GM21360 (cell line): Measurements from ENCODE around the gene LRRC53.

ENCODE experiments used
- ATAC-seq: cut with Tn5 transposase; IDR thresholded peaks from one replicate; pipeline ENCODE4 v1.9.1; 2021; ENCODE audit warnings: mild to moderate bottlenecking, moderate library complexity; ENCODE audit not compliant: unreplicated experiment

Gene LRRC53

DNA sequence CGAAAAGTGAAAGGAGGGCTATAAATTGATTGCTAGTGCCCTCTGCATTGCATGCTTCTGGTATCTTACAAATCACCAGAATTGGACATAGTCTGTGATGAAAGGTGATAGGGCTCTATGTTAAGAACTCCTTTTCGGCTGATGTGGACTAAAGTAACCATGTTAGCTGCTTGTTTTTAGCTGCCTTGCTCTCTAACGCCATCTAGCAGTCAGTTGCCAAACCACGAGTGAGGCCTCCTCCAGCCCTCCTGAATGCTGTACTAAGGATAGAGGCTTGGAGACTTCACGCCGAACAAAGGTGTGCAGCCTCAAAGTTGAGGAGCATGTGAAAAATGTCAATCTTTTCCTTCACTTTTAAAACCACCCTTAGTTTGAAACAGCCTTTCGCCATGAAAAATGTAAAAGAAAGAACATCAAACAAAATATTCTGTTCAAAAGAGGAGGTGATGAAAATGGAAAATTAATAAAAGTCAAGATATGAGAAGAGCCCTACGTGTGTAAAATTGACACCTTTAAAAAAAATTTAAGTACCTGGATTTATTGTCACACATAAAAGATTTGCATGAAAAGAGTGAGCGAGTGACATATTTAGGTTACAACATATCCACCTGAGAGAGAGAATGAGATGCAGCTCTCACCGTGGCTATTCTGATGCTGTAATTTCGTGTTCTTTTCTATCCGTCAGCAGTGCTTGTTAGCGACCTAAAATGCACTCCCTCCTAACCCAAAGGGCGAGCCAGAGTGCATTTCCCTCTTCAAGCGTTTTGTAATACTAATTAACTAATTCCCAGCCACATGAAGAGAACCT is 8.1 kb downstream of the LRRC53 start:
- peak; percentile 93 for ATAC-seq

DNA sequence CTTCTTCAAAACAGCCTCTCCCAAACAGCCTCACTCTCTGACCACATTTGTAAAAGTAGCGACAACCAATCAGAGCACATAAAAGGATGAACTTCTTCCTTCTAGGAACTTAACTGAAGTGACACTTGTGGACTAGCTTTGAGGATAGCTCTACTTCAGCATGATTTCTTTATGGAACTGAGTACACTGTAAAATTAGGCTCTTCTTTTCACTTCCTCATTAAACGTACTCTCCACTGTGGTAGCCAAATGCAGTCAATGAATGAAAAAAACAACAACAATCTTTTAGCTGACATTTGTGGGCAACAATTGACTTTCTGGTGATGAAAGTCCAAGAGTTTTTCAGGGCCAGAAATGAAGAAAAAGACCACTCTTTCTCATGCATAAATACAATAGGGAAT is 9.6 kb downstream of the LRRC53 start:
- peak; percentile 47 for ATAC-seq

DNA sequence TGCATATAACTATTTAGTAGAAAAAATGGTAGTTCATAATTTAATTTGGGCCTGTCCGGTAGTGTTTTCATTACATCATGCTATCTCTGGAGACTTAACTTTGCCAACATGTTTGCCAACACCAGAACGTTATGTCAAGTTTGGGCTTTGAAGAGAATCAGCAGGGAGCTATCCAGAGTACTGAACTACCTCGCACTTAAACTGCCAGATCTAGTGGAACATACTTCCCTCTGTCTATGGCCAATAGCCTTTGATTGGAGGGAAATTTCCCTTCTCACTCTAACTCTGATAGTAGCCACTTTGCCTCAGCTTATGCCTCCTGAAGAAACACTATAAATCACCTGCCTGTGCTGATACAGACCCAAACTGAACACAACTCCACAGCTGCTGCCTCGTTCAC is 10.0 kb downstream of the LRRC53 start:
- ATAC-seq, result peak; percentile 37

DNA sequence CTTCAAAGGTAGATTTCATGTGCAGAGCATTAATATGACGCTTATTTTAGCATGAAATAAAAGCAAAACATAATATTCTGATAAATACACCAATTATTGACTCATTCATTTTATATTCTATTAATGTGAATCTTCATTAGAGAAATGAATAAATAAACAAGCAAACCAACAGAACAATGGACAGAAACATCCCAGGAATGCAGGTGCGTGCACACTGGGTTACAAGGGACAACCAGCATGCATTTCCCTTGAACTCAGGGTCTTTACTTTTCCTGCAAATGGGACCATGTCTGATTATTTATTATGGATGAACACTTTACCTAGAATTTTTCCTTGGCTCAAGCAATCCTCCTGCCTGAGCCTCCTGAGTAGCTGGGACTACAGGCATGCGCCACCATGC is 13.5 kb downstream of the LRRC53 start:
- no peak for ATAC-seq

DNA sequence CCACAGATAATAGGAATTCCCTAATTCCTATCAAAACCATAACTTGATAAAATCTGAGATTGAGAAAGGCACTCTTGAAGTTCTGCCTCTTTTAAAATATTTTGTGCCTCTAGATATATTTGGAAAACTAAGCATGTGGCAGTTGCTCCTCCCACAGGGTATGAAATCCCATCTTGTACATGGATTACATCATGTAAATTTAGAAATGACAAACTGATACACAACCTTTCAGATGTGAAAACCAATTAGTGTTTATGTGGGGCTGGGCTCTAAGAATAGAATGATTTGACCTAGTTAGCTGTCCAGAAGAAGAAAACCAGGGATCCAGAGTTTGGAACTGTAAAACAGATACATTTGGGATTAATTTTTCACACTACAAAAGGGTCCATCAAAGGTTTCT is 15.7 kb downstream of the LRRC53 start:
- ATAC-seq, result no peak

DNA sequence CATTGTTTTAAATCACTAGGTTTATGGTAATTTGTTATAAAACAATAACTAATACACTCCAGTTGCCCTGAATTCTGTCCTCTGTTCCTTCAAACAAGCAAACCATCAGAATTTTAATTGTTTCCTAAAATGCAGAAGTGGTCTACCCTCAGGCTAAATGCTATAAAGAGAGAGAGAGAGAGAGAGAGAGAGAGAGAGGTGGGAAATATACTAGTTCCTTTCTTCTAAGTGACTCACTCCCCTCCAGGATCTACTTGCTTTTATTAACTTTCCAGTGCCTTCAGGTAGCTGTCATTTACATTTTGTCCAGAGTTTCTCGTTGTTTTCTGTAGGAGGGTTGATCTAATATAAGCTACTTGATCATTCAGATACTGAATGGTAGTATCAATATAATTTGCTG is 26.4 kb downstream of the LRRC53 start:
- no peak for ATAC-seq

DNA sequence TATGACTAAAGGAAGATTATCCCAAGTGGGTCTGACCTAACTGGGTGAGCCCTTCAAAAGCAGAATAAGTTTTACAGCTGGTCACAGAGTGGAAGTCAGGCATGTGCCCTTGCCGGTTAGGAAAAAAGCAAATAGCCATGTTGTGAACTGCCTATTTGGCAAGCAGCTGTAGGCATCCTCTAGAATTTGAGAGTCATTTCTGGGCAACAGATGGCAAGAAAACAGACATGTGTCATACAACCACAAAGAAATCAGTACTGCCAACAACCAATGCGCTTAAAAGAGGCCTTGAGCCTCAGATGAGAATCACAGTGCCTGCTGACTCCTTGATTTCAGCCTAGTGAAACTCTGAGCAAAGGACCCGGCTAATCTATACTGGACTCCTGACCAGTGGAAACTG is 26.8 kb downstream of the LRRC53 start:
- ATAC-seq, result no peak

- ATAC-seq, result no peak
Observed at GRCh38 chr1:74481607-74482006, 30.8 kb downstream of the LRRC53 start.

- ATAC-seq, result no peak
Observed at GRCh38 chr1:74480068-74480467, 32.3 kb downstream of the LRRC53 start.

- ATAC-seq, result no peak
Observed at GRCh38 chr1:74478979-74479378, 33.4 kb downstream of the LRRC53 start.

DNA sequence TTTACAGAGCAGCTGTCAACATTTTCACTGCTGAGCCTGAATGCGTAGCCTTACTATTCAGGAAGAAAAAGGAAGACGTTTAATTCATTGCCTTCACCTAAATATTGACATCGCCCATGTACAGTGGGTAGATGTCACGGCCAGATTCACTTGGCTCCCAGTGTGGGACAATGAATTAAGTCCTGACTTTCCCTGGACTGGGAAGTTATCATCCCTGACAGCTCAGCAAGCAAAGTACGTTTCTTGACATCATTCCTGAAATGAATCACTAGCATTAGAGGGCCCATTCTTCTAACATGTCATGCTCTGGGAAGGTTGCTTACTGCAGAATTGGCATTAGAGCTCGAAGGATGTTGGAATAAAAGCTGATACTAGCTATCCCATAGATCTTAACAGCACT is 37.8 kb downstream of the LRRC53 start:
- no peak for ATAC-seq

DNA sequence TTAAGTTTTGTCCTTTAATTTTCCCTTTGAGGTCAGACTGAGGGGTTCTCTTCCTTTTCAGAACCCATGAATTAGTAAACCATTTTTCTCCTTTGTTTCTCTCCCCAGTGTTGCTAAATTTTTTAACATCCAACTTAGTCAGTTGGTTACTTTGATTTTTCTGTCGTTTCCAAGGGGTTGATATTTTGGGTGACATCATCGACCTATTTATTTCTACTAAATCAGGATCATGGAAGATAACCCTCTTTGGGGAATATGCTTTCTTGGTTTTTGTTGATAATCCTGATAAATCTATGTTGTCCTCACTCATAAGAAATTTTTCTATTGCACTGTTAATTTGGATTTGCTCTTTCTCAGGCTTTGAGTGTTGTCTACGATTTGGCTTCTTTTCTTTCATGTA is 40.9 kb downstream of the LRRC53 start:
- ATAC-seq, result no peak

- ATAC-seq, result no peak
Observed at GRCh38 chr1:74470936-74471335, 41.5 kb downstream of the LRRC53 start.

GRCh38 chr1:74470251-74470650 is 42.2 kb downstream of the LRRC53 start:
- no peak for ATAC-seq

DNA sequence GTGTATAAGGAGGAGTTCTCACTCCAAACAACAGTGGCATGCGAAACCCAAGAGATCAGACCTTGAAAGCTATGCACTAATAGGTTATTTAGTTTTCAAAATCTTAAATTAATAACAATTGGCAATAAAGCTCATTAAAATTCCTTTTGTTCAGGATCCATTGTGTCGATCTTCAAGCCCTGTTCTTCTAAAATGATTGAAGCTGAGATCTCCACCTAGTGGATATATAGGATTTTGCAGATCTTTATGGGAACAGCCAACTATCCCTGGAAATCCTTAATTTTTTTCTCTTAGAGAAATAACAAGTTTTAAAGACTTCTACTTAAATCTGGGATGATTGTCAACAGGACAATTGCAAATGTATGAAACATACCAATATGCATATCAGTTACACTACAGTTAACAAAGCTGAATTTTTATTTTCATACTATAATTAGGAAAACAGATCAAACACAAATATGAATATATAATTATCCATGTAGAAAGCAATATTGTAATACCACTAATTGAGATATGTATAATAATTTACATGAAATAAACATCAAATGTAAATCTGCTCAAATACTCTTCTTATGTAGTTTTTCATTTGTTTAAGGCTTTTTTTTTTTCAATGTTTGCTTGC is 43.3 kb downstream of the LRRC53 start:
- peak; percentile 67 for ATAC-seq

GRCh38 chr1:74467786-74468377 is 44.5 kb downstream of the LRRC53 start:
- ATAC-seq, result no peak

DNA sequence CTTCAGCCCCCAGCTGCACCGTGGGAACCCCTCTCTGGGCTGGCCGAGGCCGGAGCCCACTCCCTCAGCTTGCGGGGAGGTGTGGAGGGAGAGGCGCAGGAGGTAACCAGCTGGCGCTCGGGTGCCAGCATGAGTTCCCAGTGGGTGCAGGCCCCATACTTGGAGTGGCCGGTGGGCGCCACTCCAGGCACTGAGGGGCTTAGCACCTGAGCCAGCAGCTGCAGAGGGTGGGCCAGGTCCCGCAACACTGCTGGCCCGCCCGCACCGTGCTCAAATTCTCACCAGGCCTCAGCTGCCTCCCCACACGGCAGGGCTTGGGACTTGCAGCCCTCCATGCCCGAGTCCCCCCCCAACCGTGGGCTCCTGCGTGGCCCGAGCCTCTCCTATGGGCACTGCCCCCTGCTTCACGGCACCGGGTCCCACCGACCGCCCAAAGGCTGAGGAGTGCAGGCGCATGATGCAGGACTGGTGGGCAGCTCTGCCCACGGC is 47.2 kb downstream of the LRRC53 start:
- no peak for ATAC-seq

DNA sequence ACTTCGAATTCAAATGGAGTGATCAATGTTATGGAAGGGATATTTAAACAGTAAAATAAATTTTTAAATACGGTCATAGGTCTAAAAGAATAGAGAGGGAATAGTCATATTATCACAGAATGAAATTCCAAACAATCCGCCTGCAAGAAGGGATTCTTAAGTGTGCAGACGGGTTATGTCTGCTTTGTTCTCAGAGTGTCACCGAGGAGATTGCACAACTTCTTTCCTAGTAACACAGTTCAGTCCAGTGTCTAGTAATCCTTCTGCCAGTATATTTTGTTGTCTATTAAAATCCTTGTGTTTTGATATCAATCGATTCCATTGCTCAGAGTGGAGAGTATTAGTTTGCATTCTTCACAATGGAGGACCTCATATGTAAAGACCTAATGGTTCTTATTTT is 48.4 kb downstream of the LRRC53 start:
- ATAC-seq, result no peak

- peak; percentile 76 for ATAC-seq
Observed at GRCh38 chr1:74463333-74463988, 49.0 kb downstream of the LRRC53 start.

DNA sequence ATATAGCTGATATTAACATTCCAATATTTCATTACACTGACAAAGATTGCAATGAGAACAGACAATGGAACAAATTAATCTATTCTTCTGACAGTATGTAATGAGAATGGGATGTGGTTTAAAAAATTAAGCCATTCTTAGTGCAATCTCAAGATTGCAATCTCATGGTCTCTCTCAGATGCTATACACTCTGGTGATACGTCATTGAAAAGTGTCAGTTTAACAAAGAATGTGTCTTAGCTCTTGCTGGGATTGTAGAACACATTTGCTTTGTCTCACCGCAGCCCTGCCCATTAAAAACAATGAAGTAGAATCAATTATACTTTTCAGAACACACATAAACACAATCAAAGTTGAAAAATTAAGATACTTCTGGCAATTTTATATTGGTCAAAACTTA is 55.2 kb downstream of the LRRC53 start:
- ATAC-seq, result no peak

DNA sequence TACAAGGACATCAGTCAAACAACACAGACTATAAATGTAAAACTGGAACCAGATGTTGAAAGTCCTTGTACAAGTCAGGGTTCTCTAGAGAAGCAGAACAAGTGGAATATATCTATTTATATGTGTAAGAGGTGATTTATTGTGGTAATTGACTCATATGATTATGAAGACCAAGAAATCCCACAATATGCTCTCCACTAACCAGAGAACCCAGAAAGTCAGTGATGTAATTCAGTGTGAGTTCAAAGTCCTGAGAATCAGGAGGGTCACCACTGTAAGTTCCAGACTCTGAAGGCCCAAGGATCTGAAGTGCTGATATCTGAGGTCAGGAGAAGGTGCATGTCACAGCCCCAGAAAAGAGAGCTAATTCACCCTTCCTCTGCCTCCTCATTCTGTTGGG is 57.0 kb downstream of the LRRC53 start:
- no peak for ATAC-seq

GRCh38 chr1:74453277-74453676 is 59.1 kb downstream of the LRRC53 start:
- no peak for ATAC-seq
